Mammary epithelial cell (primary cell): Measurements from ENCODE around the gene CST3.

Source experiments
- EZH2 ChIP-seq: IDR thresholded peaks from 2 replicates; pipeline ENCODE4 v1.6.1; 2012; ENCODE audit warnings: low read length, inconsistent platforms, borderline replicate concordance
- TF ChIP-seq, protein P1 (sequence below), 2 donors: IDR thresholded peaks in 1 of 2; conservative IDR thresholded peaks in 1 of 2; 2 replicates each; pipeline ENCODE4 v1.5.1; 2011 to 2012; ENCODE audit warnings: inconsistent platforms in 2 of 2, low read length in 2 of 2, mild to moderate bottlenecking in 2 of 2, control low read depth in 1 of 2, low read depth in 1 of 2; ENCODE audit not compliant: insufficient read depth in 1 of 2; ENCODE audit errors: extremely low read depth in 1 of 2

DNA sequence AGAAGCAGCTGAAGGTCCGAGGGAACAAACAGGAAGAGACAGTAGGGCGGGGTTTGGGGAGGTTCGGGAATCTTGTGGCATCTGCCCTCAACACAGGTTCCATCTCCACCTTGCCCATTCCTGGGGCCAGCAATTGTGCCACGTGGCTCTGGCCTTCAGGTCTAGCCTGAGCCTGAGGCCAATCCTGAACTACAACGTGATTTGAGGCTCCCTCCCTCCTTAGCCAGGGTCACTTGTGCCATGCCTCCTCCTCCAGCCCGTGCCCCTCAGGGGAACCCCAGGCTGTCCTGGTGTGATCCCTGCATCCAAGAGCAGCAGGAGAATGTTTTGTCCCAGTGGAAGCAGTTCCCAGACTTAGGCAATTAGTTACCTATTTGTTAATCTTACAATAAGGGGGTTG is 35.1 kb downstream of the CST3 start:
- TF ChIP-seq, protein P1, sequence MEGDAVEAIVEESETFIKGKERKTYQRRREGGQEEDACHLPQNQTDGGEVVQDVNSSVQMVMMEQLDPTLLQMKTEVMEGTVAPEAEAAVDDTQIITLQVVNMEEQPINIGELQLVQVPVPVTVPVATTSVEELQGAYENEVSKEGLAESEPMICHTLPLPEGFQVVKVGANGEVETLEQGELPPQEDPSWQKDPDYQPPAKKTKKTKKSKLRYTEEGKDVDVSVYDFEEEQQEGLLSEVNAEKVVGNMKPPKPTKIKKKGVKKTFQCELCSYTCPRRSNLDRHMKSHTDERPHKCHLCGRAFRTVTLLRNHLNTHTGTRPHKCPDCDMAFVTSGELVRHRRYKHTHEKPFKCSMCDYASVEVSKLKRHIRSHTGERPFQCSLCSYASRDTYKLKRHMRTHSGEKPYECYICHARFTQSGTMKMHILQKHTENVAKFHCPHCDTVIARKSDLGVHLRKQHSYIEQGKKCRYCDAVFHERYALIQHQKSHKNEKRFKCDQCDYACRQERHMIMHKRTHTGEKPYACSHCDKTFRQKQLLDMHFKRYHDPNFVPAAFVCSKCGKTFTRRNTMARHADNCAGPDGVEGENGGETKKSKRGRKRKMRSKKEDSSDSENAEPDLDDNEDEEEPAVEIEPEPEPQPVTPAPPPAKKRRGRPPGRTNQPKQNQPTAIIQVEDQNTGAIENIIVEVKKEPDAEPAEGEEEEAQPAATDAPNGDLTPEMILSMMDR (conservative IDR thresholded peaks at IDR 0.05 in 1 of 2, IDR thresholded peaks at IDR 0.05 in 1 of 2; ENCODE audit: extremely low read depth in 1 of 2, insufficient read depth in 1 of 2, low read depth in 1 of 2, low read length in 2 of 2): no peak
- TF ChIP-seq EZH2: no peak
